ENCODE measurements around the gene CHCHD4.

Gene CHCHD4

DNA sequence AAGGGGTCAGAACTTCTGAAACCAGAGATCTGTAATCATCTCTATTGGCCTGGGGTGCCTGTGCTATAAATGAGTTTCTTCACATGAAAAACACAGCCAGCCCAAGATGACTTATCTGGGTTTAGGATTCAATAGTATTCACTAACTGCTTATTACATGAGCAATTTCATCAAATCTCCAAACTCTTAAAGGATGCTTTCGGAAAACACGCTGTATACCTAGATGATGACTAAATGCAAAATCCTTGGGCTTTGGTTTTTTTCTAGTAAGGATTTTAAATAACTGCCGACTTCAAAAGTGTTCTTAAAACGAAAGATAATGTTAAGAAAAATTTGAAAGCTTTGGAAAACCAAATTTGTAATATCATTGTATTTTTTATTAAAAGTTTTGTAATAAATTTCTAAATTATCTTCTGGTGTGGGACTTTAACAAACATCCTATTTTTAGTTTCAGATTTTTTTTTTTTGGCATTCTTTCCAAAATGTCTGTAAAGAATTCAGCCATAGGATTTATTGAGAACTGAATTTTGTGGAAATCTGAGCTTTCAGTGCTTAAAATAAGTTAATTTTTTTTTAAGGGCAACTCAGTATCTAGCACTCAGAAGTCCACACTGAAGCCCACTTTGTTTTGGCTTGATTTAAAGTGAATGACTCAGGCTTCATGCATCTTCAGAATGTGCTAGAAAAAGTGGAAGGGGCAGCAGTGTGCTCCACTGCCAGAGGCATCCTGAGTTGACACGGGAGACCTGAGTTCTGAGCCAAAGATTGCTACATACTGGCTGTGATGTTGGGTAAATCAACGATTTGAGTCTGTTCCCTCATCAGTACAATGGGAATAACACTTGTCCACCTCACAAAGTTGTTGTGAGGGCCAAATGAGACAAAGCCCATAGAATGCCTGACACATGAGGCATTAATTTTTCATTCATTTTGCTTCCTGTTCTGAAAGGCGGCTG lies 18.9 kb upstream of the CHCHD4 start:
- TF ChIP-seq ZBTB17 (tag by site-specific recombination; IDR thresholded peaks at IDR 0.05), result 0 out of 2 replicates have a peak, but pooled peaks have one; percentile 12
- TF ChIP-seq SP7 (tag by site-specific recombination; IDR thresholded peaks at IDR 0.05), result peak; percentile 33; the same call in 1 of the 2 replicates
- TF ChIP-seq BCL11B (tag by site-specific recombination; IDR thresholded peaks at IDR 0.05; ENCODE audit: low read depth), result no peak
- TF ChIP-seq, protein P1, sequence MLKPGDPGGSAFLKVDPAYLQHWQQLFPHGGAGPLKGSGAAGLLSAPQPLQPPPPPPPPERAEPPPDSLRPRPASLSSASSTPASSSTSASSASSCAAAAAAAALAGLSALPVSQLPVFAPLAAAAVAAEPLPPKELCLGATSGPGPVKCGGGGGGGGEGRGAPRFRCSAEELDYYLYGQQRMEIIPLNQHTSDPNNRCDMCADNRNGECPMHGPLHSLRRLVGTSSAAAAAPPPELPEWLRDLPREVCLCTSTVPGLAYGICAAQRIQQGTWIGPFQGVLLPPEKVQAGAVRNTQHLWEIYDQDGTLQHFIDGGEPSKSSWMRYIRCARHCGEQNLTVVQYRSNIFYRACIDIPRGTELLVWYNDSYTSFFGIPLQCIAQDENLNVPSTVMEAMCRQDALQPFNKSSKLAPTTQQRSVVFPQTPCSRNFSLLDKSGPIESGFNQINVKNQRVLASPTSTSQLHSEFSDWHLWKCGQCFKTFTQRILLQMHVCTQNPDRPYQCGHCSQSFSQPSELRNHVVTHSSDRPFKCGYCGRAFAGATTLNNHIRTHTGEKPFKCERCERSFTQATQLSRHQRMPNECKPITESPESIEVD (tag by site-specific recombination; IDR thresholded peaks at IDR 0.05), result peak; percentile 4; the same call in 1 of the 2 replicates
- Histone ChIP-seq H3K4me3 (ENCODE audit: low read depth, low read length) (no peak overlapping the region), H3K9me3 (ENCODE audit: control insufficient read depth, insufficient read depth, low read depth, low read length) (no peaks in the 10 kb centered on the region), H3K27ac (ENCODE audit: extremely low read depth, low read depth, low read length) (no peak overlapping the region), H3K36me3 (ENCODE audit: control insufficient read depth in 2 of 2, insufficient read depth in 1 of 2, low read length in 2 of 2) (peaks cover 0 to 78% of the 10 kb centered on the region in 2 experiments; a peak in 1 of 3 replicates), H3K4me1 (ENCODE audit: control insufficient read depth, insufficient read depth, low read length) (peaks cover 11% of the 10 kb centered on the region)
- POLR2A ChIA-PET, result interaction anchor here (1.5 to 3.6 kb wide), 4 partner anchors 9 to 35 kb away, joined by 4 to 12 read pairs (median 8); partner anchors contain the start of genes CHCHD4, LSM3, TMEM43 and XPC
- CTCF ChIA-PET, result interaction anchor here (0.6 to 0.8 kb wide), 4 partner anchors 8 to 493 kb away, joined by 3 to 4 read pairs (median 3); no protein-coding TSS in a partner anchor

DNA sequence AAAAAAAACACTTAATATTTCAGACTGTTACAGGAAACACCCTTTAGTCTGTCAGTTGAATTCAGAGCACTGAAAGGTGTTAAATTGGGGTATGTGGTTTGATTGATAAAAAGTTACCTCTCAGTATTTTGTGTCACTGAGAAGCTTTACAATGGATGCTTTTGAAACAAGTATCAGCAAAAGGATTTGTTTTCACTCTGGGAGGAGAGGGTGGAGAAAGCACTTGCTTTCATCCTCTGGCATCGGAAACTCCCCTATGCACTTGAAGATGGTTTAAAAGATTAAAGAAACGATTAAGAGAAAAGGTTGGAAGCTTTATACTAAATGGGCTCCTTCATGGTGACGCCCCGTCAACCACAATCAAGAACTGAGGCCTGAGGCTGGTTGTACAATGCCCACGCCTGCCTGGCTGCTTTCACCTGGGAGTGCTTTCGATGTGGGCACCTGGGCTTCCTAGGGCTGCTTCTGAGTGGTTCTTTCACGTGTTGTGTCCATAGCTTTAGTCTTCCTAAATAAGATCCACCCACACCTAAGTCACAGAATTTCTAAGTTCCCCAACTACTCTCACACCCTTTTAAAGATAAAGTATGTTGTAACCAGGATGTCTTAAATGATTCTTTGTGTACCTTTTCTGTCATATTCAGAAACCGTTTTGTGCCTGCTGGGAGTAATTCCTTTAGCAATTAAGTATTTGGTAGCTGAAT lies 18.0 kb upstream of the CHCHD4 start:
- peaks cover 11% of the 10 kb centered on the region for H3K4me1 ChIP-seq (ENCODE audit: control insufficient read depth, insufficient read depth, low read length)
- peaks cover 0 to 78% of the 10 kb centered on the region in 2 experiments; a peak in 1 of 3 replicates for H3K36me3 ChIP-seq (ENCODE audit: control insufficient read depth in 2 of 2, insufficient read depth in 1 of 2, low read length in 2 of 2)
- TF ChIP-seq WT1 (tag by site-specific recombination; IDR thresholded peaks at IDR 0.05), result peak; percentile 70
- peak; percentile 92 for TF ChIP-seq PRDM1 (tag by site-specific recombination; IDR thresholded peaks at IDR 0.05)
- TF ChIP-seq ZNF791 (tag by site-specific recombination; IDR thresholded peaks at IDR 0.05), result no peak
- POLR2A ChIA-PET, result no interaction called here
- no peak overlapping the region for H3K27ac ChIP-seq (ENCODE audit: extremely low read depth, low read depth, low read length)
- H3K9me3 ChIP-seq (ENCODE audit: control insufficient read depth, insufficient read depth, low read depth, low read length), result no peaks in the 10 kb centered on the region
- no peak overlapping the region for H3K4me3 ChIP-seq (ENCODE audit: low read depth, low read length)
- CTCF ChIA-PET, result interaction anchor here (0.6 to 0.7 kb wide), 3 partner anchors 7 to 492 kb away, joined by 3 to 4 read pairs (median 3); no protein-coding TSS in a partner anchor

DNA sequence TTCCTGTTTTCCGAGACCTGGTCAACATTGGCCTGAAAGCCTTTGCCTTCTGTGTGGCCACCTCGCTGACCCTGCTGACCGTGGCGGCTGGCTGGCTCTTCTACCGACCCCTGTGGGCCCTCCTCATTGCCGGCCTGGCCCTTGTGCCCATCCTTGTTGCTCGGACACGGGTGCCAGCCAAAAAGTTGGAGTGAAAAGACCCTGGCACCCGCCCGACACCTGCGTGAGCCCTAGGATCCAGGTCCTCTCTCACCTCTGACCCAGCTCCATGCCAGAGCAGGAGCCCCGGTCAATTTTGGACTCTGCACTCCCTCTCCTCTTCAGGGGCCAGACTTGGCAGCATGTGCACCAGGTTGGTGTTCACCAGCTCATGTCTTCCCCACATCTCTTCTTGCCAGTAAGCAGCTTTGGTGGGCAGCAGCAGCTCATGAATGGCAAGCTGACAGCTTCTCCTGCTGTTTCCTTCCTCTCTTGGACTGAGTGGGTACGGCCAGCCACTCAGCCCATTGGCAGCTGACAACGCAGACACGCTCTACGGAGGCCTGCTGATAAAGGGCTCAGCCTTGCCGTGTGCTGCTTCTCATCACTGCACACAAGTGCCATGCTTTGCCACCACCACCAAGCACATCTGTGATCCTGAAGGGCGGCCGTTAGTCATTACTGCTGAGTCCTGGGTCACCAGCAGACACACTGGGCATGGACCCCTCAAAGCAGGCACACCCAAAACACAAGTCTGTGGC lies 17.1 kb upstream of the CHCHD4 start:
- Histone ChIP-seq H3K9me3 (ENCODE audit: control insufficient read depth, insufficient read depth, low read depth, low read length) (no peaks in the 10 kb centered on the region), H3K27ac (ENCODE audit: extremely low read depth, low read depth, low read length) (no peak overlapping the region), H3K4me3 (ENCODE audit: low read depth, low read length) (no peak overlapping the region), H3K4me1 (ENCODE audit: control insufficient read depth, insufficient read depth, low read length) (peaks cover 11% of the 10 kb centered on the region), H3K36me3 (ENCODE audit: control insufficient read depth in 2 of 2, insufficient read depth in 1 of 2, low read length in 2 of 2) (peaks cover 0 to 77% of the 10 kb centered on the region in 2 experiments; a peak in 1 of 3 replicates)
- ChIA-PET CTCF (no interaction called here), POLR2A (interaction anchor here (0.6 kb wide), 1 partner anchor 37 kb away, joined by 3 read pairs; the partner anchor contains the start of genes LSM3 and XPC)
- TF ChIP-seq, protein P2, sequence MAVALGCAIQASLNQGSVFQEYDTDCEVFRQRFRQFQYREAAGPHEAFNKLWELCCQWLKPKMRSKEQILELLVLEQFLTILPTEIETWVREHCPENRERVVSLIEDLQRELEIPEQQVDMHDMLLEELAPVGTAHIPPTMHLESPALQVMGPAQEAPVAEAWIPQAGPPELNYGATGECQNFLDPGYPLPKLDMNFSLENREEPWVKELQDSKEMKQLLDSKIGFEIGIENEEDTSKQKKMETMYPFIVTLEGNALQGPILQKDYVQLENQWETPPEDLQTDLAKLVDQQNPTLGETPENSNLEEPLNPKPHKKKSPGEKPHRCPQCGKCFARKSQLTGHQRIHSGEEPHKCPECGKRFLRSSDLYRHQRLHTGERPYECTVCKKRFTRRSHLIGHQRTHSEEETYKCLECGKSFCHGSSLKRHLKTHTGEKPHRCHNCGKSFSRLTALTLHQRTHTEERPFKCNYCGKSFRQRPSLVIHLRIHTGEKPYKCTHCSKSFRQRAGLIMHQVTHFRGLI (tag by site-specific recombination; IDR thresholded peaks at IDR 0.05), result no peak
- TF ChIP-seq REPIN1 (tag by site-specific recombination; IDR thresholded peaks at IDR 0.05; ENCODE audit: low read depth) (no peak), ZNF677 (tag by site-specific recombination; IDR thresholded peaks at IDR 0.05) (no peak), HOXD13 (CRISPR knock-in tag; IDR thresholded peaks at IDR 0.05; ENCODE audit: borderline replicate concordance) (no peak)

Data from HEK293 (cell line).